Measurements from ENCODE around the gene CDKN2AIPNL.

Gene CDKN2AIPNL

GRCh38 chr5:134411546-134412266 lies at the start of gene CDKN2AIPNL:
TSS of gene CDKN2AIPNL (minus strand) at chr5:134411881. CDS start at chr5:134411854, 27 bp downstream.
- DNase-seq (ENCODE audit: low read depth, low spot score): peak; percentile 76

DNA sequence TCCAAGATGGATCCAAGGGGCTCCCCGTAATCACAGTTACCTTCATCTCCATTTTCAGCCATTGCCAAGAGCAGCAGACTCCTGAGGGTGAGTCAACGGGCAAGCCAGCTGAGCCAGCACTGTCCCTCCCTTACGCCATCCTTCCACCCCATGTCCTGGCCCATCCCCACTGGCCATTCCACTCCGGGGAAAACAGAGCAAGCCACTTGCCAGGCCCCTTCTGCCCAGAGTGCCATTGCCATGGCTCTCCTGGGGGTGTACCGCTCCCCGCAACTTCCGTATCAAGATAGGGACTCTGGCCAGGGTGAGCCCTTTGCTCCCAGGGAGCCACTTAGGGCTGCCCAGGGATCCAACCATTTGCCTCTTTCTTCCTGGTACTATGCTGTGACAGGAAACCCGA lies 48.9 kb upstream of the CDKN2AIPNL start:
- no peak for DNase-seq (ENCODE audit: low read depth, low spot score)

GRCh38 chr5:134459491-134459890 lies 47.8 kb upstream of the CDKN2AIPNL start:
- no peak for DNase-seq (ENCODE audit: low read depth, low spot score)

GRCh38 chr5:134459010-134459403 lies 47.3 kb upstream of the CDKN2AIPNL start:
- no peak for DNase-seq (ENCODE audit: low read depth, low spot score)

- no peak for DNase-seq (ENCODE audit: low read depth, low spot score)
Measured at GRCh38 chr5:134458234-134459009, 46.7 kb upstream of the CDKN2AIPNL start.

DNA sequence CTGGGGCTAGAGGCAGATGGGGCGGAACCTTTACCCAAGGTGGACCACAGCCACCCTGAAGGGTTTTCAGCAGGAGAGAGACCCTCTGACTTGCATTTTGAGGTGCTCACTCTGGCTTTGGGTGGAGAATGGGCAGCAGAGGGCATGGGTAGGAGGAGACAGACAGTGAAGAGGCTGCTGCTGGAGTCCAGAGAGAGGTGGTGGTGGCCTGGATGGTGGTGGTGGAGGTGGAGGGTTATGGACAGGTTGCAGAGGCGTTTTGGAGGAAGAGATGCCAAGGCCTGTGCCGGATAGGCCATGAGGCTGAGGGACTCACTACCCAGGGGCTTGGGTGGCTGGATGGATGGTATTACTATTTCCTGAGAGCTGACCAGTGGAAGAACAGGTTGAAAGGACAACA lies 46.1 kb upstream of the CDKN2AIPNL start:
- DNase-seq (ENCODE audit: low read depth, low spot score): no peak

DNA sequence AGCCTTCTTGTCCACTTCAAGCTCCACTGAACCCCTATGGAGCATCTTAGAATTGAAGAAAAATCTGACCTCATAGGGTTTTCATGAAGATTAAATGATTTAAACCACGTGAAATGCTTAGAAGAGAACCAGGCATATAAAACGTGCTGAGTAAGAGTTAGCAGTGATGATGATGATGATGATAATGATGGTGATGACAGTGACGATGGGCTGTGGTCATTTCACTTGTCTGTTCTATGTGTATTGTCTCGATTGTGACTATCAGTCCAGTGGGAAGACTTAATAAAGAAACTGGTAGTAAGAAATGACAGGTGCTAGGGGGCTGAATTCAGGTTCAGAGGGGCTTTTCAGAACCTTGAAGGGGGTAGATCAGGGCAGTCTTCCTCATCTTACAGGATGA lies 45.1 kb upstream of the CDKN2AIPNL start:
- no peak for DNase-seq (ENCODE audit: low read depth, low spot score)

GRCh38 chr5:134455466-134455865 lies 43.8 kb upstream of the CDKN2AIPNL start:
- DNase-seq (ENCODE audit: low read depth, low spot score): no peak

DNA sequence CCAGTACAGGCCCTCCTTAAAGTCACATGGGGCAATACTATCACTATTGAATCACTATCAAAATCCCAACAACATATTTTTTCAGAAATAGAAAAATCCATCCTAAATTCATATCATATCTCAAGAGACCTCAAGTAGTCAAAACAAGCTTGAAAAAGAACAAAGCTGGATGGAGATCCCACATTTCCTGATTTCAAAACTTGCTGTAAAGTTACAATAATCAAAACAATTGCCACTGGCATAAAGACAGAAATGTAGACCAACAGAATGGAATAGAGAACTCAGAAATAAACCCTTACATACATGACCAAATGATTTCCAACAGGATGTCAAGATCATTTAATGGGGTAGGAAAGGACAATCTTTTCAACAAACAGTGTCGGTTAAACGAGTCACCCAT lies 41.3 kb upstream of the CDKN2AIPNL start:
- no peak for DNase-seq (ENCODE audit: low read depth, low spot score)

DNA sequence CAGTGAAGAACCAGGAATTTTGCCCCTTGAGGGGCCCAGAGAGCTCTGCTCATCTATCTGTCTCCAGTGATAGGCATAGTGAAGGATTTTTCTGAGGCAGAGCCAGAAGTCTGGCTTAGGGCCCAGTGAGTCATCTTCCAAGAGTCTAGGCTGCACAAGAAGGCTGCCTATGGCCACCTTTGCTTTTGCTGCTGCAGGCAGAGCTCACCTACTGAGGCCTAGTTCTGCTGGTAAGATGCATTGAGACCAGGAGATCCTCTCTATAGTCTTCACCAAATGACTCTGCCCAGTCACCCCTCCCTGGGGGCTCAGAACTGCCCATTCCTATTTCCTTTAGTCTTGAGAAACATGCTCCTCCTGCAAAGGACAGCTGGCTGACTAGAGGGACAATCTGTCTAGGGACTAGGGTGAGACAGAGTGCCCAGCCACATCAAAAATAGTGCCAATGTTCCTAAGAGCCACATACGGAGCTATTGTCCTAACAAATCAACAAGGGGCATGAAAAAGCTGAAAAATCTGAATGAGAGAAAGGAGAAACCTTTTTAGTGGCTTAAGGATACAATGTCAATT lies 40.3 kb upstream of the CDKN2AIPNL start:
- no peak for DNase-seq (ENCODE audit: low read depth, low spot score)

DNA sequence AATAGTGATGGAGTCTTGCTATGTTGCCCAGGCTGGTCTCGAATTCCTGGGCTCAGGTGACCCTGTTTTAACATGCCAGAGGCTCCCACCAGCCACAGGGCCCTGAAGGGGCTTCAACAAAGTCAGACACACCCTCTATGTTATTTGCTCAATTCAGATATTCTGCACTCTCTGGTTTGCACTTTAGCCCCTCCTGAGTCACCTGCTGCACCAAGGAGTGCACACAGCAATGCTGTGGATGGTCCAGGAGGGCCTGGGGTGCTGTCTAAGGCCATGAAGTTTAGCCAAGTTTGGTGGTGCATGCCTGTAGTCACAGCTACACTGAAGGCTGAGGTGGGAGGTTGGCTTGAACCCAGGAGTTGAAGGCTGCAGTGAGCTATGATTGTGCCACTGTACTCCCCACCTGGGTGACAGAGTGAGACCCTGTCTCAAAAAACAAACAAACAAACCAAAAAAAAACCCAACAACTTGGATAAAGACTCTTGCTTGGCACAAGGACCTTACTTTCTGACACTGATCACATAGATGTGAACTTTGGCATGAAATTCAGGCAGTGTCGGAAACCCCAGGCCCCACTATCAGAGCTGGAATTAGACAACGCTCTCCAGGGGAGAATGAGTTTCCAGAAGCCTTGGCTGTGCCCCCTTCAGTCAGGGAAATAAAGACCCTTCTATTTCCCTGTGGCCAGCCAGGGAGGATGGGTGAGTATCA lies 39.7 kb upstream of the CDKN2AIPNL start:
- DNase-seq (ENCODE audit: low read depth, low spot score): no peak

GRCh38 chr5:134450374-134450773 lies 38.7 kb upstream of the CDKN2AIPNL start:
- DNase-seq (ENCODE audit: low read depth, low spot score): no peak

GRCh38 chr5:134449167-134449566 lies 37.5 kb upstream of the CDKN2AIPNL start:
- DNase-seq (ENCODE audit: low read depth, low spot score): no peak

DNA sequence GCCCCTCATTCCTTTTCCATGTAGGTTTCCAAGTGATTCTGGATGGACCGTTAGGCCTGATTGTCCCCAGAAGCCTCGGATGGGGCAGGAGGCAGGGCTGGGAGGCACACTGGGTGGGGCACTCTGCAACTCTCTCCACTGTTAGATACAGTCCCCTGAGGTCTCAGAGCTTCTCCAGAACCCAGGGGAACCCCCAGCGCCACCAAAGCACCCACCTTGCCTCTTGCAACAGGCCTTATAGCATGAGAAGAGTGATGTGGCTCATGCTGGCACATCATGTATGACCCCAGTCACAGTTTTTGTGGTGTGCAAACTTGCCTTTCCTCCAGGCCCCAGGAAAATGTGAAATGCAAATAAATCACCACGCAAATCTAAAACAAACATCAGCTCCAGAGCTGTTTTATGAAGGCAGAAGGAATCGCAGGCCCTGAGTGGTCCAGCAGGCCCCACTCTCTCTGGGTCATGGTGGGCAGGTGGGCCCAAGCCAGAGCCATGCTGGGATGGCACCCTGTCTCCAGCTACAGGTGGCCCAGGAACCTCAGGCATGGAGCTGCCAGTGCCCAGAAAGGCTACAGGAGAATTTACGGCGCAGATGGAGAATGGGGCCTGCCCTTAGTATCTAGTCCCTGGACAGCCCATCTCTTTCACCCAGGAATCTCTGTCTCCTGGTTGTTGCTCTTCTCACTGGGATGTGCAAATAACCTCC lies 36.3 kb upstream of the CDKN2AIPNL start:
- no peak for DNase-seq (ENCODE audit: low read depth, low spot score)

- DNase-seq (ENCODE audit: low read depth, low spot score): no peak
Measured at GRCh38 chr5:134446938-134447337, 35.3 kb upstream of the CDKN2AIPNL start.

DNA sequence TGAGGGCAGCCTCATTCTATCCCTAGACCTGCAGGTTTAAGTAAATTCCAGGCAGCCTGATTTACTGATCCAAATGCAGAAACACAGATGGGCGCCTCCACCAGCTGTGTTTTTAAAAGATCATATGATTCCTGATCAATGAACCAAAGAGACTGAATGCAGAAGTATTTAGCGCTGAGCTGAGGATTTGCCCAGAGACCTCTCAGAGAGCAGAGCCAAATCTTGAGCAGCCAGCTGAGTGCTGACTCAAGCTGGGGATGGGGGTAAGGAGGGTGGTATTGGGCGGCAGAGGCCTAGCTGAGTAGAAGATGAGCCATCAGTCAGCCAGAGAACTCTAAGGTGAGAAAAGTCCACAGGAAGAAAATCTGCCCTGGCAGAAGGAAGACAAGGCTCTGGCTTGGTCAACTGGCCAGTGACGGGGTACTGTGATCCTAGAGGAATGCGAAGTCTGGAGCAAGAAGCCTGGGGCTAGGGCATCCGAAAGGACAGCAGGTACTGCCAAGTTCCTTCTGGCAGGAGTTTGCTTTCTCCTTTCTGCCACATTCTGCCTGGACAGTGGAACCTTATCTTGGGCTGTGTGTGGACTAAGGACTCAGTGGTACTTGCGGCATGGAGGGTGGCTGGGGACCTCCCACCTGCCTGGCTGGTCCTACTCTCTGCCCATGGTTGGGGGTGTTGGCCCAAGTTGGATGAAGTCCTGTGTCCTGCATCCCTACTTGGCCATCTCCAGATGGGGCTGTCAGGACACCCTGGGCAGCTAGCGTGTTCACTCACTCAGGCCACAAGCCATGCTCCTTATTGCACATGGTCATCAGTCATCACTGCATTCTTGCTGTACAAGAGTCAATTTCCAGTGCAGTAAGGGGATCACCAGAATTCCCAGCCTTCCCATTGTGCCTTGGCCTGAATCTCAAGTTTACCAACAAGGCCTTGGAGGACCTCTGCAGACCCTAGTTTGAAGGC lies 34.5 kb upstream of the CDKN2AIPNL start:
- no peak for DNase-seq (ENCODE audit: low read depth, low spot score)

GRCh38 chr5:134444941-134445471 lies 33.3 kb upstream of the CDKN2AIPNL start:
- DNase-seq (ENCODE audit: low read depth, low spot score): no peak

- DNase-seq (ENCODE audit: low read depth, low spot score): no peak
Measured at GRCh38 chr5:134440201-134440755, 28.6 kb upstream of the CDKN2AIPNL start.

- DNase-seq (ENCODE audit: low read depth, low spot score): no peak
Measured at GRCh38 chr5:134439210-134439654, 27.6 kb upstream of the CDKN2AIPNL start.

- no peak for DNase-seq (ENCODE audit: low read depth, low spot score)
Measured at GRCh38 chr5:134438721-134439123, 27.0 kb upstream of the CDKN2AIPNL start.

Measured in activated CD4-positive, CD25-positive, alpha-beta regulatory T cell treated with anti-CD3 and anti-CD28 coated beads, Interleukin-2, amount 50 U/mL, for 16 hours (primary cell).